Embryonic facial prominence (tissue), 1 donor: ENCODE results near the gene MAPK14.

Experiments used
- DNase-seq: peaks from one replicate; pipeline ENCODE4 v3.0.0-alpha.2; 2016; ENCODE audit errors: extremely low spot score

The MAPK14 gene

DNA sequence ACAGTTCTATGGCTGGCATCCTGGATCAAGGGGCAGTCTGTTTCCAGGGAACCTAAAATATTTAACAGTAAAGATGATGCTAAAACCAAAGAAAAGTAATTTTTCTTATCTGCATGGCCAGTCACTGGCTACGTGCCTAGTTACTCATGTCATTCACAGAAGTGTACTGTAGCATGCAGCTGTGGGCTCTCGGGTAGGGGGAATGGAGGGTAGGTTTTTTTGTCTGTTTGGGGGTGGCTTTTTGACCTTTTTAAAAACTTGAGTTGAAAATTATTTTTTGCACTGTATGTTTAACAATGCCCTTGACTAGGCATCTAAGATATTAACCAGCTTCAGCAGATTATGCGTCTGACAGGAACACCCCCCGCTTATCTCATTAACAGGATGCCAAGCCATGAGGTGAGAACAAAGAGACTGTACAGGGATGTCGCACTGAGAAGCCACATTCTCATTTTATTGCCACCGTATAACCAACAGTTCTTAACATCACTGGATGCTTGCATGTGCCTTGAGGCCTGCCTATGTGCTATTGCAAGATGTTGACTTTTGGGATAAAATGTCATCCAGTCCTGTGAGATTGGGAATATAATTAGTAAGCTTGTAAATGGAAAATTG, 72.4 kb downstream of the MAPK14 start:
- DNase-seq: no peak

DNA sequence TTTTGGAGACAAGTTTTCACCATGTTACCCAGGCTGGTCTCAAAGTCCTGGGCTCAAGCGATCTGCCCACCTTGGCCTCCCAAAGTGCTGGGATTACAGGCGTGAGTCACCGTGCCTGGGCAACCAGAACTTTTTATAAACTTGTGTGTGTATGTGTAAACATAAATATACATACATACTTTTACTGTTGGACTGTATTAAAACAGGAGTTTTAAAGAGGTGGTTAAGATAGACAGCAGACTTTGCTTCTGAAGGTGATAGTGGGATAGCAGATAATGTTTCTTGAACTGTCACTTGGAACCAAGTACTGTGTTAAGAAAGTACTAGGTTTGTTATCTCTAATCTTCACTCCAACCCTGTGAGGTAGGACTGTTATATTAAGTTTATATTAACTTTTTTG, 74.1 kb downstream of the MAPK14 start:
- no peak for DNase-seq

DNA sequence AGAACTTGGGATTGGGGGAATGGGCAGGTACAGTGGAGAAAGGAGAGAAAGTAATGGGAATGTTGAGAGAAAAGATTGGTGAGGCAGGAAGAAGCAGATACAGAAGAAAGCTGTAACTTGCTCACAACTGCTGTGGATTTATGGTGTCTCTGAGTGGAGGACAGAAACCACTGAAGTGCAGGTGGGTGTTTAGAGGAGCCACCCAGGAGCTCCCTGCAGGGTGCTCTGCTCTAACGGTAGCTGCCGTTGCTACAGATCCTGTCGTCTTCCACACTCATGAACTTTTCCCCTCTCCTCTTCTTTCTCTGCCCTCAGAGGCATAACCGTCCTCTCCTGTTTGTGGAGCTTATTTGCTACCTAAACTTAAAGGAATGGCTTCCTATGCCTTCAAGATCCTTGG, 75.2 kb downstream of the MAPK14 start:
- no peak for DNase-seq

DNA sequence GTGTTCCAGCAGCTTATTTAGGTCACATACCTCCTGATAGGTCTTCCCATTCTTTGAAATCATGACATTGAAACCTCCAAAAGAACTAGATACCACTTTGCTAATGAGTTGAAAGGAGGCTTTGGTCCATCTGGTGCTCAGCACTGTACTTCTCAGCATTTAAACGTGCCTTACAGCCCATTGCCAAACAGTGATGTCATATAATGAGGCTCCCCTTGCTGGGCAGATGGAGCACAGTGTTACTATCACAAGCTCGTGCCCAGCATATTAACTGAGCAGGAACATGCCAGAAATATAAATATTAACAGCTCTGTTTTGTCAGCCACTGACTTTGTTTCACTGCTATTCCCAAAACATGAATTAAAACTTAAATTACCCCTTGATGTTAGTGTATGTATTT, 77.2 kb downstream of the MAPK14 start:
- DNase-seq: no peak

DNA sequence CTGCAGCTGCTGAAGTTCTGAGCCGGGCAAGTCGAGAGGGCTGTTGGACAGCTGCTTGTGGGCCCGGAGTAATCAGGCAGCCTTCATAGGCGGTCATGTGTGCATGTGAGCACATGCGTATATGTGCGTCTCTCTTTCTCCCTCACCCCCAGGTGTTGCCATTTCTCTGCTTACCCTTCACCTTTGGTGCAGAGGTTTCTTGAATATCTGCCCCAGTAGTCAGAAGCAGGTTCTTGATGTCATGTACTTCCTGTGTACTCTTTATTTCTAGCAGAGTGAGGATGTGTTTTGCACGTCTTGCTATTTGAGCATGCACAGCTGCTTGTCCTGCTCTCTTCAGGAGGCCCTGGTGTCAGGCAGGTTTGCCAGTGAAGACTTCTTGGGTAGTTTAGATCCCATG, 81.5 kb downstream of the MAPK14 start:
- no peak for DNase-seq

DNA sequence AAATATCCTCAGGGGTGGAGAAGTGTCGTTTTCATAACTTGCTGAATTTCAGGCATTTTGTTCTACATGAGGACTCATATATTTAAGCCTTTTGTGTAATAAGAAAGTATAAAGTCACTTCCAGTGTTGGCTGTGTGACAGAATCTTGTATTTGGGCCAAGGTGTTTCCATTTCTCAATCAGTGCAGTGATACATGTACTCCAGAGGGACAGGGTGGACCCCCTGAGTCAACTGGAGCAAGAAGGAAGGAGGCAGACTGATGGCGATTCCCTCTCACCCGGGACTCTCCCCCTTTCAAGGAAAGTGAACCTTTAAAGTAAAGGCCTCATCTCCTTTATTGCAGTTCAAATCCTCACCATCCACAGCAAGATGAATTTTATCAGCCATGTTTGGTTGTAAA, 82.4 kb downstream of the MAPK14 start:
- DNase-seq: no peak

DNA sequence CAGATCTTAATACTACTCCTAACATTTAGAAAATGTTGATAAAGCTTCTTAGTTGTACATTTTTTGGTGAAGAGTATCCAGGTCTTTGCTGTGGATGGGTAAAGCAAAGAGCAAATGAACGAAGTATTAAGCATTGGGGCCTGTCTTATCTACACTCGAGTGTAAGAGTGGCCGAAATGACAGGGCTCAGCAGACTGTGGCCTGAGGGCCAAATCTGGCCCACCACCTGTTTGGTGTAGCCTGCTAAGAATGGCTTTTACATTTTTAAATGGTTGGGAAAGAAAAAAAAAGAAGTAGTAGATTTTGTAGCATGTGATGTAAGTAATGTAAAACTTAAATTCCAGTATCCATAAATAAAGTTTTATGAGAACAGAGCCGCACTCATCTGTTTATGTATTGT, 83.3 kb downstream of the MAPK14 start:
- DNase-seq: no peak

DNA sequence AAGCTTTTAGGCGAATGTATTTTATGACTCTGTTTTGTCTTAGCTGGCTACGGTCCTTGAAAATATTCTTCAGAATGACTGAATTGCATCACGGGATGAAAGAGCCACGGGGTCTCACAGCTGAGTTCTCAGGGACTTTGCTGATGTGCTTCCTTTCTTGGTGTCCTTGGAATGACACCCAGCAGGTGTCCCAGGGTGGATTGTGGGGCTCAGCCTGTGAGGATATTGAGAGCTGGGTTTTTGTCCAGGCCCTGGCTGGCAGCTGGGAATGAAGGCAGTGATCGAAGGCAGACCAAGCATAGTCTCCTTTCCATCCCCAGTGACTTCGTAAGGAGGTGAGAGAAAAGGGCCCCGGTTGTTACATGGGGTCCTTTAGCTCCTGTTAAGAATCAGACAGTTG, 83.9 kb downstream of the MAPK14 start:
- no peak for DNase-seq

DNA sequence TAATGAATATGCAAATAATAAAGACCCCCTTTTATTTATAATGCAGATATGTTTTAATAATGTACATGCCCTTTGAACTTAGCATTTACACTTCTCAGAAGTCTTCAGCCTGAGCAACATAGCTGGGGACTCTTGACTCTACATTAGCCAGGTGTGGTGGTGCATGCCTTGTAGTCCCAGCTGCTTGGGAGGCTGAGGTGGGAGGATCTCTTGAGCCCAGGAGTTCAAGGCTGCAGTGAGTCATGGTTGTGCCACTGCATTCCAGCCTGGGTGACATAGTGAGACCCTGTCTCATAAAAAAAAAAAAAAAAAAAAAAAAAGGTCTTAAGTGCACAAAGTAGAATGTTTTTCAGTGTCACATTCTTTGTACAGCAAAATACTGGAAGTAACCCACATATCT, 85.4 kb downstream of the MAPK14 start:
- no peak for DNase-seq

DNA sequence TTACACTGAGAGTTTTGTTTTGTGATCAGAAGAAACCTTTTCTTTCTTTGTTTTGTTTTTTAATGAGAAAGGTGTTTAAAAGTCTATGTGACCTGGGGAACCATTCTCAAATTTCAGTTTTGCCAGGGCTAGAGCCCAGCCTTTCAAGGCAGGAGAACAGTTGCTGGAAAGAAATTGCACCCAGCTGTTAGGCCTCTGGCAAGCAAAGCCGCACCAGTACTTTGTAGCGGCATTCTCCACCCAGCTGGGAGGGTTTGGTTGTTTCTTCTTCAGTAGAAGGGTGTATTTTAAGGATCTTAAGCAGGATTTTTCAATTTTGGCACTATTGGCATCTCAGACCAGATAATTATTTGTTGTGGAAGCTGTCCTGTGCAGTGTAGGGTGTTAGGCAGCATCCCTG, 86.1 kb downstream of the MAPK14 start:
- no peak for DNase-seq

DNA sequence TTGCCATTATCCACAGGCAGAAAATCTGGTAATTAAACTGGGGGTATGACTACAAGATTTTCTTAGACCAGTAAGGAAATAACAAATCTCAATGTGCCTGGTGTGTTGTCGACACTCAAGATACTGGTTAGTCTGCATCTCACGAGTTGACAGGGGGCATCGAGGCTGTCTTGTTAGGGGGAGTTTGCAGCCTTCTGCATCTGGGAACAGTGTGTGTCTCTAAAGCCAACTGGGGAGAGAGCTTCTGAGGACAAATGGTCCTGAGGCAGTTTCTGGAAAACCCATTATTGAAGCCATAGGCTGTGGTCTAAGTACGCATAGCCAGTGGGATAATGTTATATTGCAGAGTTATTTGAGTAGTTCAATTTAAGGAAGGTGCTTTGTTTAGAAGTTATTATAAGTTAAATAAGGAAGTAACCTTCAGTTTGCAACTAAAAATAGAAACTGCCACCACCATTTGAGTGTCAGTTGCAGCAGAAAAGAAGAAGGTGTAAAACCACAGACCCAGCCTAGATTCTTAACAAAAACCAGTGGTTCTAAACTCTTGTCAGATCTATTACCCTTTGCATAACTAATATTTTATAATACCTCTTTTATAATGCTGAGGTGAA, 87.3 kb downstream of the MAPK14 start:
- no peak for DNase-seq

DNA sequence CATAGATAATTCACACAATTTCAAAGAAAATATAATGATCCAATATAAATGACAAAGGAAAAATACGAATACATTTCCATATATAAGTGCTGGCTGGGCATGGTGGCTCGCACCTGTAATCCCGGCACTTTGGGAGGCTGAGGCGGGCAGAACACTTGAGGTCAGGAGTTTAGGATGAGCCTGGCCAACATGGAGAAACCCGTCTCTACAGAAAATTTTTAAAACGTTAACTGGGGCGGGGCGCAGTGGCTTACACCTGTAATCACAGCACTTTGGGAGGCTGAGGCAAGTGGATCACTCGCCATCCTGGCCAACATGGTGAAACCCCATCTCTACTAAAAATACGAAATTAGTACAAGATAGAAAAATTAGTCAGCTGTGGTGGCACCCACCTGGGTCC, 87.8 kb downstream of the MAPK14 start:
- DNase-seq: no peak

DNA sequence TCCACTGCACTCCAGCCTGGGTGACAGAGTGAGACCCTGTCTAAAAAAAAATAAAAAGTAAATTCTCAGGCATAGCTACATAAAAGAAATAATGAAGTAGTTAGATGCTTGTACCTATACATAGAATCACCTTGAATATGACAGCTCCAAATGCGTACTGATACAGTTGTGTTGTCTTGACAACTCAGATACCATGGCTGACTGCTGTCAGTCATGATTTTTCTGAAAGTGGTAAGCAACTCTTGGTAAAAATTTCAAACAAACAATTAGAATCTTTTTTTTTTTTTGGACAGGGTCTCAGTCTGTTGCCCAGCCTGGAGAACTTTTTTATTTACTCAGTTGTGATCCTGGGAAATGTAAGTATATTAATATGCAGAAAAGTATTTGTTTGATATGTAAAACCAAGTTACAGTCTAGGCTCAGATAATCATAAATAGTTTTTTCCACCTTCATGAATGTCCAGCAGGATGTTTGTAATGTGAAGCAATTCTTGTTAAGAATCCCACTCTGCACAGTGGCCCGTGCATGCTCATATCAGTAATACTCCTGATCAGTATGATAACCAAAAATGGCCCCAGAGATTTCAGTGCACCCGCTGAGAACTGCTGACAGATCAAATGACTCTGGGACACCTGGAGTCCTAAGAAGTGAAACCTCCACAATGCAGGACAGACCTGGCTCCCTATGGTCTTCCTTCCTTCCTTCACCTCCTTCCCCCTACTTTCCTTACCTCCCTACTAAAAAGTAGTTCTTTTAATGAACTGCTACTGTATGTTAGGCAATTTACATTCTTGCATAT, 88.7 kb downstream of the MAPK14 start:
- DNase-seq: no peak

DNA sequence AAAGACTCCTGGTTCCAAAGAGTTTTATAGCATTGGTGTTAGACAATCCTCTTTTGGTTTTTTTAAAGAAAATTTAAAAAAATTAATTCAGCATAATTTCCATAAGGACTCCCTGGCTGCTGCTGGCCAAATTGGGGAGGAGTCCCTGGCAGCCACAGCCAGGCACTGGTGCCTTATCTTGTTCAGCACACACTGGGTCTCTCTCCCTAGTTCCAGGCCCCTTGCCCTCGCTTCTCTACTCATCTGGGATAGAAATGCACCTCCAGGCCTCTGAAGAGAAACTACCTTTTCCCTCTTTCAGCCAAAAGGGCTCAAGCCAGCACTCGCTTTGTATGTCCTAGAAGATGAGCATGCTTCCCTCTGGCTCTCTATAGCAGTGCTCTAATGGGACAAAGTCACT, 89.3 kb downstream of the MAPK14 start:
- no peak for DNase-seq

DNA sequence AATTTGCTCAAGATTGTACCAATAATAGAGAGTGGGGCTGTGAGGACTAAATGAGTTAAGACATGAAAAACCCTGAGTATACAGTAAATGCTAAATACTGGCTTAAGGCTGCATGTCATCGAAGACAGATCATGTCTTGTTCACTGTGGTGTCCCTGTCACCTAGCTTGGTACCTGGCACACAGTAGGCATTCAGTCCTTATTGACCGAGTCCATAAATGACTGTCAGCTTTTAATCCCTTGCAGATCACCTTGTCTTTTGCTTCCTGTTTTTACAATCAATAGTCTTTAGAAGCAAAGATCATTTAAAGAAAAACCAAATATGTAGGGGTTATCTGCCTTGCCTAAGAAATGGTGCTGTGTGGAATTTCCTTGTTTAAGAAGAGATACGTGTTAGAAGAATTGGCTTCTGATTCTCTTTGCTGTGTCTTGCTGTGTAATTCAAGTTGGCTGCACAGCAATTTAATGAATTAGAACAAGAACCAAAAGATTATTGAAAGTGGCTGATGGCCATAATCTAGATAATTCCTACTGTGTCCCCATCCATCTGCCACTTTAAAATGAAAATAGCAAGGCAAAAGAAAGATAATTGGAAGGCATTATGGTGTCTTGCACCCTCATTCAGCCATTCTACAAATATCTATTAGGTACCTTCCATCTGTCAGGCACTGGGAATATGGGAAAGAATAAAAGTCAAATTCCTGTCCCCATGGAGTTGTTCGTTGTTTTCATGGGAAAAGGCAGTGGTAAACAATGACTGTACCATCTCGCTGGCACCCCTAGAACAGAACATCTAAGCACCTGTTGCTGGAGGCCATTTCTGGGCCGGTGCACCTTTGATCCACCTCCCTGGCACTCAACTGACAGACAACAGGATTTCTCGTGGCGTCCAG, 90.3 kb downstream of the MAPK14 start:
- no peak for DNase-seq

DNA sequence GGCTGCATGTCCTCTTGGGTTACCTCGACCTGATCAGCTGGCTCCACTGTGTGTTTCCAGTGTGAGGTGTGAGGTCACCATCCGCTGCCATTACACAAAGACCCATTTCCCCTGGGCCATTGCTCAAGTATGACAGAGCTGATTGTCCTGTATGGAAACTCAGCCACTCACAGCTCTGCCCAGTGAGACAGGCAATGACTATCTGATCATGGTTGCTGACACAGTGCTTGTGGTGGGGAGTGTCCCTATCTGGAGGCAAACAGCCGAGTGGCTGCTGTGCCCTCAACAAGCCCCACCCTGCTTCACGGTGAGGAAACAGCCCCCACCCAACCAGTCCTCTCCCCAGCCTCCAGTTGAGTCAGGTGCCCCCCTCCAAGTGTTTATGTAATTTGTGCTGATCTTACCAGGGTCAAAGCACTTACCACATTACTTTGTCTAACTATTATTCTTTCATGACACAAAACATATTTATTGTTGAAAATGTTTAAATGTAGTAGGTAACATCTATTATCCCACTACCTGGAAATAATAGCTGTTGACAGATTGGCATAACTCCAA, 91.0 kb downstream of the MAPK14 start:
- DNase-seq: no peak

DNA sequence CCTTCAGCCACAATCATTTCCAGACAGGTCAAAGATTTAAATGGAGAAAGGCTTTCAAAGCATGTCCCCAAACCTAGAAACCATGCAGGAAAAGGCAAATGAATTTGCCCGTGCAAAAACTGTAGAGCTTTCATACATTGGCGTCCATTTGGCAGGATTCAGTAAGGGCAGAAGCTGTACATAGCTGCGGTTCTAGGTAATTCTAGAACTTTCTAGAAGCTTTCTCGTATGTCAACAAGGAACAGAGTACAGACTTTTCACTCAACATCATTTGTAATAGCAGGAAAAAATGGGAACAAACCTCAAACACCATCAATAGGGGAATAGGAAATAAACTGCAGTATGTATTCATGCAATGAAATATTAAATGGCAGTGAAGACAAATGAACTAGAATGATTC, 91.6 kb downstream of the MAPK14 start:
- DNase-seq: no peak

DNA sequence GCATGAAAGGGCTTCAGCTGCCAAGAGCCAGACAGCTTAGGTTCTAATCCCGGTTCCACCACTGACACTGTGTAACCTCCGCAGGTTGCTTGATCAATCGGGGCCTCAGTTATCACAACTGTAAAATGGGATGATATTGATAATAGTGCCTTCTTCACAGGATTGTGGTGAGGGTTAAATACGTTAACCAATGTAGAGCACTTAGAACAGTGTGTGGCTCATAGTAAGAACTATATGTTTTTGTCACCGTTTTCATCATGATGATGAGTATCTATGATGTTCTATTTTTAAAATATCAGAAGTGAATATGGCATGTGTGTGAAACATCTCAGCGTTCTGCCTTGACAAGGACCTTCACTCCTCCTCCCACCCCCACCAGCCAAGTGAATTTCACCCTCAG, 92.4 kb downstream of the MAPK14 start:
- DNase-seq: no peak

DNA sequence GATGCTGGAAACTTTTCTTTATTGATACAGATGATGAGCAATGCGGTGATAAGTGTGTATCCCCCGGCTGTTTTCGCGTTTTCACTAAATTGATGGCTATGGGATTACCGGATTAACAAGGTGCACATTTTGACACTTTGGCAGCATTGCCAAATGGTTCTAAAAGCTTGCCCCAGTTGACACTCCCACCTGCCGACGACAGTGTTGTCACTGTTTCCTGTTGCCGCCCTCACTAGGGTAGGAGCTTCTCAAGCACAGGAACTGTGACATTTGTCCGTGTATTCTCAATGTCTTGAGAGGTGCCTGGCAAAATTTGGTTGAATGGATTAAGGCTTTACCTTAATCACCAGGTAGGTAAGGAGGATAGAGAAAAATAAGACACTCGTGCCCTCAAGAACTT, 92.9 kb downstream of the MAPK14 start:
- no peak for DNase-seq

DNA sequence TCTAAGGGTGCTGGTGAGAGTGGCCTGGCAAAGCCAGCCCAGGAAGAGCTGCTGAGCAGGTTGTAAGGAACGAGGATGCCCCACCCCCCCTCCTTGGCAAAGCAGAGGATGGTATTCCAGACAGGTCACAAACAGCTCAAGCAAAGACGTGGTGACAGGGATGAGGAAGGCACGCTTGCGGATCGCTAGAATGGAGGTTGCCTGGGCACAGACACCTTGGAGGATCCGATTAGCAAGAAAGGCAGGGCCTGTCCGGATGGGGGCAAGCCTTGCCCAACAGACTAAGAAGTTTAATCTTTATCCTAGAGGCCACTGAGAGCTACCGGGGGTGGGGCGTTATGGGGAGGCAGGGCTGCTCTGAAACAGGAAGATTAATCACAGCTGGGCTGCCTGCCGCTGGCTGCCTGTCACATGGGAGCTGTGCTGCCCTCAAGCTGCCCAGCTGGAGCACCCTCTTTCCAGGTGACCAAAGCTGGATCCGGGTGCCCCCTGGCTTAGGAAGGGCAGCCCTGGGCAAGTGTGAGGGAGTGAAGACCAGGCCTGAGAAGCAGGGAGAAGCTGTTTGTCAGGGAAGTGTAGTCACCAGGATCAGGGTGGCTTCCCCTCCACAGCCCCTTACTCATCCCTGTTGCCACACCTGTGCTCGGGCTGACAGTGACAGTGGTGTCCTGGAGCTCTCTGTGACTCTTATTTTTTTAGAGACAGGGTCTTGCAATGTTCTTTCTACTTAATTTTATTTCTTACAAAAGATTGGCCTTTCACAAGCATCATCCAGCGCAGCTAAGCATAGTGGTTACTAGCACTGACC, 93.6 kb downstream of the MAPK14 start:
- DNase-seq: no peak
